GM21717 (cell line): ENCODE measurements around the gene CUEDC1.

Experiments used
- ATAC-seq: cut with Tn5 transposase; IDR thresholded peaks from one replicate; pipeline ENCODE4 v1.9.1; 2021; ENCODE audit warnings: mild to moderate bottlenecking, moderate library complexity; ENCODE audit not compliant: unreplicated experiment

Gene CUEDC1

DNA sequence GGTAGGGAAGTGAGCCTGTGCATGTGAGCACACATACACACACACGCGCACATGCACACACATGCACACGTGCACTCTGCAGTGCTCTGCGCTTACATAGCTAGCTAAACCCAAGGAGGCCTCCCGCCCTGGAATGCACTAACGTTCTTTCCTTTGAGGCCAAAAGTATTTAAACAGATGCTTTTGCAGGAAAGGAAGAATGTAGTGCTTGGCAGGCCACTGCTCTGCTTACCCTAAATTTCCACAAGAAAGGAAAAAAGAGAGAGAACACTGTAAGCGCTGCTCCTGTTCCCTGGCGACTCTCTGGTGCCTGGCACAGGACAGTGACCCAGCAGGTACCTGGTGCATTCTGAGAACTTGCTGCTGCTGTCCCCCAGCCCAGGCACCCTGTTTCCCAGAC is 74.1 kb downstream of the CUEDC1 start:
- no peak for ATAC-seq

- no peak for ATAC-seq
These were observed 75.1 kb downstream of the CUEDC1 start for GRCh38 chr17:57880086-57880456.

DNA sequence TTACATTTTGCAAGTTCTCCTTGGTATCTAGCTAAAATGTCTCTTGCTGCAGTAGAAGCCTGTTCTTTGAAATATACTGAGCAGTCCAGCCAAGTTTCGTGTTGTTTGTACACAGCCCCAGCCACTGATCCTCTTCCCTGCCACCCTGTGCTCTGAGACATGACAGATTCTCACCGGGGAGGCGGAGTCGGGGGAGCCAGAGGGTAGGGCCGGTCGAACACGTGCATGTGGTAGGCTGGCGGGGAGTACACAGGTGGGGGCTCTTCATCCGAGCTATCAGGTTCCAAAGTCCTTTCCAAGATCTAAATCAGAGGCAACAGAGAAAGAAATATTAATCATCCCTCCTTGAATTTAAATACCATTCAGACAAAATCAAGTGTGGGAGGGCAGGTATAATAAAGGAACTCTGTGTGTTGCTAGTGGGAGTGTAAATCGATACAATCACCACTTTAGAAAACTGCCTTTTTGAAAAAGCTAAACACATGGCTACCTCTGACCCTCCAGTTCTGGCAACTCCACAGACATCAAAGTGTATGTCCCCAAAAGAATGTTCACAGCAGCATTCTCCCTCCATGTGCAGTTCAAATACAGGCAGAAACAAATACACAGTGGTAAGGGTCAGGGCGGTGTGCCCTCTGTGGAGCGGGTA is 75.7 kb downstream of the CUEDC1 start:
- no peak for ATAC-seq

- no peak for ATAC-seq
These were observed 77.3 kb downstream of the CUEDC1 start for GRCh38 chr17:57877803-57878377.

DNA sequence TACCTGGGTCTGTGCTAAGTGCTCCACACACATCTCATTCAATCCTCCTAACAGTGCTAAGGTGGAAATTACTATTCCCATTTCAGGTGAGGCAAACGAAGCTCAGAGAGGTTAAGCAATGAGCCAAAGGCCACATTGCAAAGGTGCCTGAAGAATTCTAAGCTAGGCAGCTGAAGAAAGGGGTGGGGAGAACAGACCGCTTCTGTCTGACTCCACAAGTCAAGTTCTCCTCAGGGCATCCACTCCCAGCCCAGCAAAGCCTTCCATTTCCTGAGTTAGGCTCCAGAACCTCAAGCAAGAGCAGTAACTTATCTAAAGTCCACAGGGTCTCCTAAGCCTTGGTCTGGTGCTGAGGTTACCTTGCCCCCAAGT is 78.4 kb downstream of the CUEDC1 start:
- no peak for ATAC-seq

GRCh38 chr17:57876023-57876865 is 79.0 kb downstream of the CUEDC1 start:
- ATAC-seq = no peak

GRCh38 chr17:57875290-57876022 is 79.8 kb downstream of the CUEDC1 start:
- no peak for ATAC-seq

- ATAC-seq = no peak
These were observed 80.5 kb downstream of the CUEDC1 start for GRCh38 chr17:57874434-57875289.

- no peak for ATAC-seq
These were observed 81.2 kb downstream of the CUEDC1 start for GRCh38 chr17:57874058-57874419.

DNA sequence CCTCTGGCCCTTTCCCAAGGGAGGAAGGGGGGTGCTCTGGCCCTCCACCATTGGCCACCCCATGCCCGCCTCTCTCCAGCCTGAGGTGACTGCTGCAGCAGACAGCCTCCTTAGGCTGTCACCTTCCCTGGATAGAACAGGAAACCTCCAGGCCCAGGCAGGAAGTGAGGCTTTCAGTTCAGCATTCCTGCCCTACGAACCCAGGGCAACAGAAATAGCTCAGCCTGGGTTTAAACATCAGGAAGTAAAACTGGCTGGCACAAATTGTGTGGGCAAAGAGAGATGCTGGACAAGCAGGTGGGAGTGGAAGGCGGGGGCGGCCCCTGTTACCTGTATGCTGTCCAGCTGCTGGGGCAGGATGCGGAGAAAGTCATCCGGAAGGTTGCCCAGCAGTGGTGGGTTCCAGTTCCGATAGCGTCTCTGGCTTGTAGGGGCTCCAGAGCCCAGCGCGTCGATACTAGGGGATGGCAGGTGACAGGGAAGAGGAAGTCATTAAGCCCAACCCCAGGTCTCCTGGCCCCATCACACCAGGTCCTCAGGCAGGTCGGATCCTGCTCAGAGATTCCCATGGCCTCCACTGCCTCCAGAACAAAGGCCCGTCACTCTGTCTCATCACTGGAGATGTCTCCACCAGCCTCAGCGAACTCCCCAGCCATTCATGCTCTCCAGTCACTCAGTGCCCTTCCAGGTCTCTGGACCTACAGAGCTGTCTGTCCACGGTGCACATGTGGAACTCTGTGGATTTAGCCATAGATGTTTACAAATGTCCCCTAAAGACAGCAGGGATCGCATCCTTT is 81.8 kb downstream of the CUEDC1 start:
- no peak for ATAC-seq

- ATAC-seq = no peak
These were observed 82.7 kb downstream of the CUEDC1 start for GRCh38 chr17:57872536-57872935.

DNA sequence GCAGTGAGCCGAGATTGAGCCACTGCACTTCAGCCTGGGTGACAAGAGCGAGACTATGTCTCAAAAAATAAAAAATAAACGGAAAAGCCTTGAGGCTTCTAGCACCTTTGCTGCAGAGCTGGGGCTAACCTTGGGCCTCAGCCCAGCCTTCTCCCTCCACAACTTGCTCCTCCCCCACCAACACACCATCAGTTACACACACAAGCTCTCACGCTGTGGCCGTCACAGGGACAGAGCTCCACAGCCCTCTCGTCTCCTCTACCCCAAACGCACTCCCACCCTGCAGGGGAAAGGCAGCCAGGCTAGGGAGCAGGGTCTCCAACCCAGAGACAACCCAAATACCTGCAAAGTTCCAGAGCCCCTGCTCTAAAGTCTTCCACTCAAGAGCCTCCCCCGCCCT is 83.3 kb downstream of the CUEDC1 start:
- ATAC-seq = no peak

DNA sequence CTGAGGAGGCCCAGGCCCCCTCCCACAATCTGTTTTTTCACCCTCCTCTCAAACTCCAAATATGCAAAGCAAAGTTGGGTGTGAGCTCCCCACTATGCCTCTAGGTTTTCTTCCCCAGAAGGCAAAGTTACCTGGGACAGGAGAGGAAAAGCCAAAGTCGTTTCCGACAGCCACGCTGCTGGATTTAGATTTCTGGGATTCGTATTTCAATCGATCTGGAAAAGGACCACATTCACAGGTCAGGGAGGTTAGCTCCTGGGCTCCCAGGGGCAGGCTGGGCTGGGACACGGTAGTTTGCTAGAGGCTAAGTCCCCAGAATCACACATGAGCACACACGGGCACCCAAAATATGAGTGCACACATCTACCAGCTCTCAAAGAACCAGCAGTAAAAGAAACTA is 84.1 kb downstream of the CUEDC1 start:
- ATAC-seq = no peak

- ATAC-seq = no peak
These were observed 85.0 kb downstream of the CUEDC1 start for GRCh38 chr17:57870283-57870635.

GRCh38 chr17:57869617-57870282 is 85.5 kb downstream of the CUEDC1 start:
- ATAC-seq = no peak

DNA sequence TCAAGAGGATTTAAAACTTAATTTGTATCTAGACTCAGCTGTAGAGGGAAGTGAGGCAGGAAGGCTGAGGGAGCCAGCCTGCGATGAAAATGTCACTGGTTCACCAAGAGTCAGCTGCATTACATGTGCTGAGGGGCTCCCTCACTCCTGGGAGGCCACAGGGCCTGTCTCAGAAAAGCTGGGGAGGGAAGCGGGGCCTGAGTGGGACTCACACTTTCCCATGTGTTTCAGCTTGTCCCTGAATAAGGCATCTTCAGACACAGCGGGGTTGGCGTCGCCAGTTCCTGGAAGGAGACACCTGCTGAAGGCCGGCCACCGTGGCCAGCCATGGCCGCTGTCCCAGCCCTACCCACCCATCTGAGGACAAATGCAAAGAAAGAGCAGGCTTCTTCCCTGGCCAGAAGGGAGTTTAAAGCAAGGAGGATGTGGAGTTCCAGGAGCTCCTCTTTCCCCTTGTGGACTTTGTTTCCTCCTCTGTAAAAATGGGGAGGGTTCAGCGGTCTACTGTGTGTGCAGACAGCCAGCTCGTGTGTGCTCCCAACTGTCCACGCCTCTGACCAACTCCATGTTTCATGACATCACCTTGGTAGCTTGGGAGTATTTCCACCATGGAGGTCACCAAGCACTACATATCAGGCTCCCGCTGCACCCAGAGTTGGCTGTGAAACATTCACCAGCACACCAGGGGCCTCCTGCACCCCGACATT is 86.1 kb downstream of the CUEDC1 start:
- no peak for ATAC-seq

GRCh38 chr17:57868007-57868909 is 87.0 kb downstream of the CUEDC1 start:
- ATAC-seq = peak; percentile 80

GRCh38 chr17:57867126-57867525 is 88.1 kb downstream of the CUEDC1 start:
- no peak for ATAC-seq
